Measurements from ENCODE around the gene AKIRIN2.

- TF ChIP-seq CTCF (conservative IDR thresholded peaks at IDR 0.05; ENCODE audit: low read length) (no peak), EZH2phosphoT487 (IDR thresholded peaks at IDR 0.05; ENCODE audit: borderline replicate concordance) (no peak)
These were observed 34.9 kb upstream of the AKIRIN2 start for GRCh38 chr6:87736809-87737540.

All from Loucy (cell line).